T follicular helper cell (primary cell): Measurements from ENCODE around the gene PGK1.
A peak's percentile ranks its signal among the peaks of the same experiment; 100 is the strongest.
"Not testable (repeated sequence)": the region's sequence is repeated elsewhere in the genome, so short reads cannot be mapped to it uniquely, and the experiment has no call there.

Source experiments
- DNase-seq: peaks from one replicate; pipeline ENCODE4 v3.0.0-alpha.2; 2020; ENCODE audit warnings: low read depth
- total RNA-seq, 2 experiments: gene quantifications; one replicate each; lab custom pipeline; 2026; lab: John Stamatoyannopoulos, UW

Gene PGK1
- total RNA-seq, result 436 to 872 reads per million in 2 experiments

DNA sequence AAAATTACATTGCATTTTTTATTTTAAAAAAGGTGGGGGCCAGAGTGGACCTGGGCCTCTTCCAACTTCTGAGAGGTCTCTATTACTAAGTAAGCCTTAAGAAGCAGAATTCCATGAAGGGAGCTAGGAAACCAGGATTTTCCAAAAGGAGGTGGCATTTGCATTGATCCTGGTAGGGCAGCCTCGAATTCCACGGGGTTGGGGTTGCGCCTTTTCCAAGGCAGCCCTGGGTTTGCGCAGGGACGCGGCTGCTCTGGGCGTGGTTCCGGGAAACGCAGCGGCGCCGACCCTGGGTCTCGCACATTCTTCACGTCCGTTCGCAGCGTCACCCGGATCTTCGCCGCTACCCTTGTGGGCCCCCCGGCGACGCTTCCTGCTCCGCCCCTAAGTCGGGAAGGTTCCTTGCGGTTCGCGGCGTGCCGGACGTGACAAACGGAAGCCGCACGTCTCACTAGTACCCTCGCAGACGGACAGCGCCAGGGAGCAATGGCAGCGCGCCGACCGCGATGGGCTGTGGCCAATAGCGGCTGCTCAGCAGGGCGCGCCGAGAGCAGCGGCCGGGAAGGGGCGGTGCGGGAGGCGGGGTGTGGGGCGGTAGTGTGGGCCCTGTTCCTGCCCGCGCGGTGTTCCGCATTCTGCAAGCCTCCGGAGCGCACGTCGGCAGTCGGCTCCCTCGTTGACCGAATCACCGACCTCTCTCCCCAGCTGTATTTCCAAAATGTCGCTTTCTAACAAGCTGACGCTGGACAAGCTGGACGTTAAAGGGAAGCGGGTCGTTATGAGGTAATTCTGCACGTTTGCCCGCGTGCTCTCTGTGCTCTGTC lies at the start of gene PGK1:
PGK1 (plus strand) TSS at position 626 of the 824 bp plus-strand sequence; CDS start at position 719, 93 bp downstream.
- DNase-seq, result peak; percentile 88

- no peak for DNase-seq
These were observed 40.4 kb upstream of the PGK1 start for GRCh38 chrX:78063687-78064086.

GRCh38 chrX:78064152-78064551 lies 39.9 kb upstream of the PGK1 start:
- DNase-seq, result no peak

DNA sequence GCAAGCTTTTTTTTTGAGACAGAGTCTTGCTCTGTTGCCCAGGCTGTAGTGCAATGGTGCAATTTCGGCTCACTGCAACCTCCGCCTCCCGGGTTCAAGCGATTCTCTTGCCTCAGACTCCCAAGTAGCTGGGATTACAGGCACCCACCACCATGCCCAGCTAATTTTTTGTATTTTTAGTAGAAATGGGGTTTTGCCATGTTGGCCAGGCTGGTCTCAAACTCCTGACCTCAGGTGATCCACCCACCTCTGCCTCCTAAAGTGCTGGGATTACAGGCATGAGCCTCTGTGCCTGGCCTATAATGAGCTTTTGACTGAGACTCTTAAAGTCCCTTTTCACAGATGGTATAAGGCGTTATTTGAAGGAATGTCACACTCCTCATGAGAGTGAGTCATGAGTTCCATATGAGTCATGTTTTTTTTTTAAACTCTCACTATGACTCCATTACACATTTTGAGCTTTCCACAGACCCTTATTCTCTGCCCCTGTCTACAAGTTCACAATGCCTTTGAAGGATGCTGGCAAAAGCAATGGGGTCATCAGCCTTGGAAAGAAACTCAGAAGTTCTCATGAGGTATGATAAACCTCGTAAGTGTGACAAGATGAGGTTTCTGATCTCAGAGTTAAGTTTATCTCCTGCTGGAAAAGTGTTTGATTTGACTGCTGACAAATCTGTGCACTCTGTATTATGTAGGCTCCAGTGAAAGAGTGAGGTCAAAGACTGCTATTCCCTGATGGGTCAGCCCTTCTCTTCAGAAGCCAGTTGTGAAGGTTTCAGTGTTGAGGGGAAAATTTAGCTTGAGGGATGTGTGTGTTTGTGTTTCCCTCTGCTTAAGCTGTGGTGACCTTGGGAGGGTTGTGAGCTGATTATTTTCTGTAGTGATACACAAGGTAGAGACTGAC lies 39.1 kb upstream of the PGK1 start:
- DNase-seq, result not testable (repeated sequence)

- DNase-seq, result no peak
These were observed 37.9 kb upstream of the PGK1 start for GRCh38 chrX:78066110-78066509.

DNA sequence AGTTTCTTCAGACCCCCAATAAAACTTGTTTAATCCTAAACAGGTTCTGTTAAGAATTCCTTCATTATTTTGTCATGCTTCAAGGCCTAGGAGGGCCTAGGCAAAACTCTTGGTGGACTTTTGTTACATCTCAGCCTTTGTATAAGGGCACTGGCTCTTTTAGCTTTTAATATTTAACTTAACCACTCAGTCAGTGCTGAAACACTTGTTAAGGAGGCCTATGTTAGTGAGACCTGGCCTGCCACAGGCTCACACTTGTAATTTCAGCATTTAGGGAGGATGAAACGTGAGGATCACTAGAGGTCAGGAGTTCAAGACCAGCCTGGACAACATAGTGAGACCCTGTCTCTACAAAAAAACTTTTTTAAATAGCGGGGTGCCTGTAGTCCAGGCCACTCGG lies 32.7 kb upstream of the PGK1 start:
- DNase-seq, result no peak

- DNase-seq, result not testable (repeated sequence)
These were observed 30.6 kb upstream of the PGK1 start for GRCh38 chrX:78073147-78074077.

- no peak for DNase-seq
These were observed 30.0 kb upstream of the PGK1 start for GRCh38 chrX:78074088-78074487.

- no peak for DNase-seq
These were observed 28.2 kb upstream of the PGK1 start for GRCh38 chrX:78075787-78076389.

DNA sequence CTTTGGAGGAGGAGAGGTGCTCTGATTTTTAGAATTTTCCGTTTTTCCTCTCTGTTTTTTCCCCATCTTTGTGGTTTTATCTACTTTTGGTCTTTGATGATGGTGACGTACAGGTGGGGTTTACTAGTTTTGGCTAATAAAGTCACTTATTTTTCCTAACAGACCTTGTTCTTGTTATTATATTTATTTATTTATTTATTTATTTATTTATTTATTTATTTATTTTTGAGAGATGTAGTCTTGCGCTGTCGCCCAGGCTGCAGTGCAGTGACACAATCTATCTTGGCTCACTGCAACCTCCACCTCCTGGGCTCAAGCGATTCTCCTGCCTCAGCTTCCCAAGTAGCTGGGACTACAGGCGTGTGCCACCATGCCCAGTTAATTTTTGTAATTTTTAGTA lies 22.6 kb upstream of the PGK1 start:
- not testable (repeated sequence) for DNase-seq

DNA sequence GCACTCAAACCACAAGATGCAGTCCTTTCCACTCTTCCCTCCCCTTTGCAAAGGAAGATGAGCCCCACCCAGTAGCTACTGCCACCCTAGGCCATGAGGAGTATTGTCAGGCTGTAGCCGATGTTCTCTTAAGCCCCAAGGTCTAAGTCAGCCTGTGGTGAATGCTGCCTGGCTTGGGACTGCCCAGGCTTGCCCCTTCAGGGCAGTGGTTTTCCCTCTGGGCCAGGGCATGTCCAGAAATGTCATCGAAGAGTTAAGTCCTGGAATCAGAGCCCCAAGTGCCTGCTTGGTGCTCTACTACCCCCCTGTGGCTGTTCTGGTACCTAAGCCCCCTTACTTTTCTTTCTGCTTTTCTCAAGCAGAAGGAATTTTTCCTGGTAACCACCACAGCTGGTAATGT lies 11.8 kb upstream of the PGK1 start:
- DNase-seq, result no peak

DNA sequence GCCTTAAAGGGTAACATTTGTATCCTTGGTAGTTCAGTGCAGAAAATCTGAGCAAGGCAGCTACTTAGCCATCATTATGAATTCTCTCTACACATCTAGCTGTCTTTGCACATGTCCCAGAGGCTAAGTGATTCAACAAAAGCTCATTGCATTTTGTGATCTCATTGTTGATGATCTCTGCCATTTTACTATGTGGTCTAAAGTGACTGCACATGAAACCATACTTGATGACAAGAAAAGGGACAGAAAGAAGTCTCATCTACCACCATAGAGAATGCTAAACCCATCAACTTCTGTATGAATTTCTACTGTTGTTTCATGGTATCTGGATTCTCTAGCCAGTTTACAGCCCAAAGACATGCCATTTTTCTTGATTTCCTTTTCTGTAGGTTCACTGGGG lies 5.9 kb upstream of the PGK1 start:
- no peak for DNase-seq

DNA sequence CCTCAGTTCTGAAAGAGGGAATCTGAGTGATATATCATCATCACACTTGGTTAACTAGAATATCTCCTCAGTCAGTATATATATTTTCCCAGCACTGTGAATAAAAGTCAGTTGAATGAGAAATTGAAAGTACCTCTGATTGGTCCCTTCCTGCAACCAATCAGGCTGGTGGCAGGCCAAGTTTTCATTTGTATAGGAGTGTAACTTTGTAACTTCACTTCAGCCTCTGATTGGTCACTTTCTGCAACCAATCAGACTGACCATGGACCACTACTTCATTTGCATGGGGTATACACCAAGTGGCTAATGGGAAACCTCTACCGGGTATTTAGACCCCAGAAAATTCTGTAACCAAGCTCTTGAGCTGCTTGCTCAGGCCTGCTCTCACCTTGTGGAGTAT lies 2.0 kb upstream of the PGK1 start:
- no peak for DNase-seq

GRCh38 chrX:78103001-78103622 lies 936 bp upstream of the PGK1 start:
- DNase-seq, result no peak

- DNase-seq, result peak; percentile 10
These were observed 564 bp downstream of the PGK1 start for GRCh38 chrX:78104447-78105176.

GRCh38 chrX:78105944-78106650 lies 2.0 kb downstream of the PGK1 start:
- no peak for DNase-seq

- DNase-seq, result no peak
These were observed 2.6 kb downstream of the PGK1 start for GRCh38 chrX:78106651-78106986.

DNA sequence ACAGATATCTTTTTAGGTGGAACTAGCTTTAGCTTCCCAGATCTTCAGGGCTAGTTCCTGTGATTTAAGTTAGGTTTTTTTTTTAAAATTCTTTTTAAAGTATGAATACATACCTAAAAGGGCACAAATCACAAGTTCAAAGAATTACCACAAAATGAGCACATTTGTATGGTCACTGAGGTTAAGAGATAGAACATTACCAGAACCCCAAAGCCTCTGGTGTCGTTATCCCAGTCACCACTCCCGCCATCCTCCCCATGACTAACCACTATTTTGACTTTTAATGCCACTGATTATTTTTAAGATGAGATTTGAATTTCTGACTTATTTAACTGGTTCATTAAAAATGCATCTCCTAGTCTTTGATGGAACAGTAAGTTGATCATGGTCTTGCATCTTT lies 5.4 kb downstream of the PGK1 start:
- no peak for DNase-seq

DNA sequence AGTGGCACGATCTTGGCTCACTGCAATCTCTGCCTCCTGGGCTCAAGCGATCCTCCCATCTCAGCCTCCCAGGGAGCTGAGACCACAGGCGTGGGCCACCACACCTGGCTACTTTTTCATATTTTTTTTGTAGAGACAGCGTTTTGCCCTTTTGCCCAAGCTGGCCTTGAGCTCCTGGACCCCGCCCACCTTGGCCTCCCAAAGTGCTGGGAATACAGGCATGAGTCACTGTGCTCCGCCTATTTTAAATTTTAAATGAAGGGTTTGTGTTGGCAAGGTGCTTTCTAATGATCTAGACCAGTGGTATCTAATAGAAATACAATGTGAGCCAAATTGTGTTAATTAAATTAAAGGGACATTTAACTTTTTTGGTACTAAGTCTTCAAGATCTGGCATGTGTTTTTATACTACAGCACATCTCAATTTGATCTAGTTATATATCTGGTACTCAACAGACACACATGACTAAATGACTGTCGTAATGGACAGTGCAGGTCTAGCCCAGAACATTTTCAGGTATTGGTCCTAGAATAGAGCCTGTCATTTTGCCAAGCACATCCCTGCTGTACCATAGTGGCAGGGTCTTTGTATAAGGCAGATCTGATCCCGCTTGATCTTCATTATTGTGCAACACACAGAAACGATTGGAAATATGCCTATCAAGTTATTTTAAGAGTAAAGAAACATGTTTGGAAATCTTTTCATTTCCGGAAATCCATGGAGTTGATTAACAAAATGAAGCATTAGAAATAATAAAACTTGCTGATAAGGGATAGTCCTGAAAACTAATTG lies 7.3 kb downstream of the PGK1 start:
- no peak for DNase-seq
